ENCODE data around the gene RUNX2.

RUNX2 gene

GRCh38 chr6:45617441-45617840 is 289.3 kb downstream of the RUNX2 start:
- DNase-seq (ENCODE audit: low read depth, low spot score), result no peak

- no peak for DNase-seq (ENCODE audit: low read depth, low spot score)
These were observed 290.1 kb downstream of the RUNX2 start for GRCh38 chr6:45618259-45618658.

GRCh38 chr6:45619211-45619760 is 291.2 kb downstream of the RUNX2 start:
- no peak for DNase-seq (ENCODE audit: low read depth, low spot score)

- DNase-seq (ENCODE audit: low read depth, low spot score), result no peak
These were observed 291.9 kb downstream of the RUNX2 start for GRCh38 chr6:45619994-45620471.

- no peak for DNase-seq (ENCODE audit: low read depth, low spot score)
These were observed 296.1 kb downstream of the RUNX2 start for GRCh38 chr6:45624228-45624627.

- no peak for DNase-seq (ENCODE audit: low read depth, low spot score)
These were observed 297.1 kb downstream of the RUNX2 start for GRCh38 chr6:45625191-45625664.

- DNase-seq (ENCODE audit: low read depth, low spot score), result no peak
These were observed 298.2 kb downstream of the RUNX2 start for GRCh38 chr6:45626087-45626891.

- DNase-seq (ENCODE audit: low read depth, low spot score), result no peak
These were observed 302.2 kb downstream of the RUNX2 start for GRCh38 chr6:45630314-45630713.

- no peak for DNase-seq (ENCODE audit: low read depth, low spot score)
These were observed 302.7 kb downstream of the RUNX2 start for GRCh38 chr6:45630801-45631200.

- DNase-seq (ENCODE audit: low read depth, low spot score), result no peak
These were observed 303.3 kb downstream of the RUNX2 start for GRCh38 chr6:45631396-45631795.

GRCh38 chr6:45633272-45633908 is 305.3 kb downstream of the RUNX2 start:
- DNase-seq (ENCODE audit: low read depth, low spot score), result no peak

GRCh38 chr6:45634231-45634630 is 306.1 kb downstream of the RUNX2 start:
- no peak for DNase-seq (ENCODE audit: low read depth, low spot score)

- DNase-seq (ENCODE audit: low read depth, low spot score), result no peak
These were observed 307.2 kb downstream of the RUNX2 start for GRCh38 chr6:45635284-45635867.

- DNase-seq (ENCODE audit: low read depth, low spot score), result no peak
These were observed 308.9 kb downstream of the RUNX2 start for GRCh38 chr6:45637056-45637455.

GRCh38 chr6:45637611-45638257 is 309.6 kb downstream of the RUNX2 start:
- DNase-seq (ENCODE audit: low read depth, low spot score), result no peak

GRCh38 chr6:45640081-45640491 is 312.0 kb downstream of the RUNX2 start:
- no peak for DNase-seq (ENCODE audit: low read depth, low spot score)

- DNase-seq (ENCODE audit: low read depth, low spot score), result no peak
These were observed 312.7 kb downstream of the RUNX2 start for GRCh38 chr6:45640811-45641210.

- DNase-seq (ENCODE audit: low read depth, low spot score), result no peak
These were observed 314.4 kb downstream of the RUNX2 start for GRCh38 chr6:45642331-45643125.

- DNase-seq (ENCODE audit: low read depth, low spot score), result no peak
These were observed 315.0 kb downstream of the RUNX2 start for GRCh38 chr6:45643126-45643525.

GRCh38 chr6:45644720-45645119 is 316.6 kb downstream of the RUNX2 start:
- no peak for DNase-seq (ENCODE audit: low read depth, low spot score)

- no peak for DNase-seq (ENCODE audit: low read depth, low spot score)
These were observed 317.2 kb downstream of the RUNX2 start for GRCh38 chr6:45645302-45645701.
